Stimulated activated CD4-positive, alpha-beta T cell treated with anti-CD3 and anti-CD28 coated beads, Interleukin-2, amount 100 ng/mL, for 4 hours (primary cell): ENCODE data around the gene MYL4.
"Not testable (repeated sequence)": the region's sequence is repeated elsewhere in the genome, so short reads cannot be mapped to it uniquely, and the experiment has no call there.

Experiments used
- DNase-seq: peaks from one replicate; pipeline ENCODE4 v3.0.0-alpha.2; 2020; ENCODE audit warnings: low read depth

Gene MYL4

GRCh38 chr17:47208744-47209488, at the start of gene MYL4:
Gene MYL4 (plus strand): TSS chr17:47209348. CDS start chr17:47209423, 75 bp downstream.
- DNase-seq, result no peak

- no peak for DNase-seq
These were observed 47.0 kb upstream of the MYL4 start for GRCh38 chr17:47162013-47162622.

- DNase-seq, result no peak
These were observed 44.9 kb upstream of the MYL4 start for GRCh38 chr17:47164263-47164662.

DNA sequence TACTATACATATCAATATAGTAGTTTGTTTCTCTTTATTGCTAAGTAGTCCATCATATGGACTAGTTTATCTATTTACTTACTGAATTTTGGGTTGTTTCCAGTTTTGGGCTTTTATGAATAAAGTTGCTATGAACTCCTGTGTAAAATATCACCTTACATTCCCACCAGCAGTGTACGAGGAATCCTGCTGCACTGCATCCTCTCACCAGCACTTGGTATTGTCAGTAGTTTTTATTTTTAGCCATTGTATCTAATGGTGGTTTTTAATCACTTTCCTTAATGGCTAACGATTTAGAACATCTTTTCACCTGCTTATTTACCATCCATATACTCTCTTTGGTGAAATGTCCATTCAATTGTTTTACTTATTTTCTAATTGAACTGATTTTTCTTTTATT, 44.0 kb upstream of the MYL4 start:
- DNase-seq, result no peak

DNA sequence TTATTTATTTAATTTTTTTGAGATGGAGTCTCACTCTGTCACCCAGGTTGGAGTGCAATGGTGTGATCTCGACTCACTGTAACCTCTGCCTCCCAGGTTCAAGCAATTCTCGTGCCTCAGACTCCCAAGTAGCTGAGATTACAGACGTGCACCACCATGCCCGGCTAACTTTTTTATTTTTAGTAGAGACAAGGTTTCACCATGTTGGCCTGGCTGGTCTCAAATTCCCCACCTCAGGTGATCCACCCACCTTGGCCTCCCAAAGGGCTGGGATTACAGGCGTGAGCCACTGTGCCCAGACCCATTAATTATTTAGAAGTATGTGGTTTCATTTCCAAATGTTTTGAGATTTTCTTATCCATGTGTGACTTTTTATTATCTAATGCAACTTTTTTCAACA, 42.3 kb upstream of the MYL4 start:
- not testable (repeated sequence) for DNase-seq

DNA sequence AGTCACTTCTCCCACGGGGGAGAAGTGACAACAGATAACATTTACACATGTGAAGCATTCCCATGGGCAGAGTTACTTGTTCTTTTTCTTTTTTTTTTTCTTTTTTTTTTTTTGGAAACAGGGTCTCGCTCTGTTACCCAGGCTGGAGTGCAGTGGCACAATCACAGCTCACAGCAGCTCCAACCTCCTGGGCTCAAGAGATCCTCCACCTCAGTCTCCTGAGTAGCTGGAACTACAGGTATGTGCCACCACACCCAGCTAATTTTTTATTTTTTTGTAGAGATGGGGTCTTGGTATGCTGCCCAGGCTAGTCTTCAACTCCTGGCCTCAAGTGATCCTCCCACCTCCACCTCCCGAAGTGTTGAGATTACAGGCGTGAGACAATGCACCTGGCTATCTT, 40.3 kb upstream of the MYL4 start:
- DNase-seq, result not testable (repeated sequence)

GRCh38 chr17:47170710-47171109, 38.4 kb upstream of the MYL4 start:
- no peak for DNase-seq

- DNase-seq, result no peak
These were observed 36.2 kb upstream of the MYL4 start for GRCh38 chr17:47172696-47173565.

DNA sequence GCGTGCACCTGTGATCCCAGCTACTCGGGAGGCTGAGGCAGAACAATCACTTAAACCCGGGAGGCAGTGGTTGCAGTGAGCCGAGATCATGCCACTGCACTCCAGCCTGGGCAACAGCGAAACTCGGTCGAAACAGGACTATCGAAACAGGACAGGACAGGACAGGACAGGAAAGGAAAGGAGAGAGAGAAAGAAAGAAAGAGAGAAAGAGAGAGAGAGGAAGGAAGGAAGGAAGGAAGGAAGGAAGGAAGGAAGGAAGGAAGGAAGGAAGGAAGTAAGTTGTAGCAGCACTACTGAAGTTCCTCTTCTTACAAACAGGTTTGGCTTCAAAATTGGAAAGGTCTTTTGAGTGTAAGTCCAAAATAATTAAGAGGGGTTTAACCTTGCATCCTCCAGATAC, 34.3 kb upstream of the MYL4 start:
- not testable (repeated sequence) for DNase-seq

GRCh38 chr17:47176389-47176826, 32.7 kb upstream of the MYL4 start:
- no peak for DNase-seq

GRCh38 chr17:47177261-47177660, 31.9 kb upstream of the MYL4 start:
- no peak for DNase-seq

GRCh38 chr17:47179141-47179540, 30.0 kb upstream of the MYL4 start:
- DNase-seq, result no peak

DNA sequence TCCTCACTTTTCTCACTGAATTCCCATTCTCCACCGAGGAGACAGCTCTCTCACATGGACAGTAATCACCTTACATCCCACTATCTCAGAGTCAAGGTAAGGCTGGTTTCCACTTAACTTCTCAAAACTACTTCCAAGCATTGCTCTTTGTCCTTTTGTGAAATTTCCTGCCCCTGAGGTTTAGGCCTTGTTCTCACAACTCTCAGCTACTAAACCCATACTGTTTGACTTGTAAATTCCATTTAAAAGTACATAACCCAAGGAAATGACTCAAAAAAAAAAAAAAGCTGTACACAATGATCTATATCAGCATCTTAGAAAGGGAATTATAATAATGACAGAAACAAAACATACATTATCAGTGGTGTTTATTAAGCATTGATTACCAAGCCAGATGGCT, 28.8 kb upstream of the MYL4 start:
- DNase-seq, result no peak

DNA sequence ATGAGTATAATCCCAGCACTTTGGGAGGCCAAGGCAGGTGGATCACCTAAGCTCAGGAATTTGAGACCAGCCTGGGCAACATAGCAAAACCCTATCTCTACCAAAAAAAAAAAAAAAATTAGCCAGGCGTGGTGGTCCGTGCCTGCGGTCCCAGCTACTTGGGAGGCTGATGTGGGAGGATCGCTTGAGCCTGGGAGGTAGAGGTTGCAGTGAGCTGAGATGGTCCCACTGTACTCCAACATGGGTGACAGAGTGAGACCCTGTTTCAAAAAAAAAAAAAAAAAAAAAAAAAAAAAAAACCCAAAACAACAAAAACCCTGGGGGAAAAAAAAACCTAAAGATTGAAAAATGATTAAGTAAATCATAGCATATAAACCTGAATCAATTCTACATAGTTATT, 28.2 kb upstream of the MYL4 start:
- not testable (repeated sequence) for DNase-seq

DNA sequence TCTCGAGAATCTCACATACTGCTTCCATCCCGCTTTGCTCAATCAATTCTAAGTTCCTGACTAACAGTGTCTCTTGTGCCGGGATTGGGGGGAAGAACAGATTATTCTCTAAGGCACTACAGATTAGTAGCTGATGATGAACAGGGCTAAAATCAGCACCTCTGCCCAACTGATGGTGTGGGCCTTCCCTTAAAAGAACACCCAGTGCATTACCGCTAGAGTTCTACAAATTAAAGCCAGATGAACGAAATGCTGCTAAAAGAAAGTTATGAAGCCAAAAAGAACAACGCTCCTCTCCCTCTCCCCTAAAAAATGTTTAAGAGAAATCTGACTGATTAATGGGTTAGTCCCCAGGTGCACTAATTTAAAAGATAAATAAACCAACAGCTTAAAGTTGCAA, 24.5 kb upstream of the MYL4 start:
- no peak for DNase-seq

DNA sequence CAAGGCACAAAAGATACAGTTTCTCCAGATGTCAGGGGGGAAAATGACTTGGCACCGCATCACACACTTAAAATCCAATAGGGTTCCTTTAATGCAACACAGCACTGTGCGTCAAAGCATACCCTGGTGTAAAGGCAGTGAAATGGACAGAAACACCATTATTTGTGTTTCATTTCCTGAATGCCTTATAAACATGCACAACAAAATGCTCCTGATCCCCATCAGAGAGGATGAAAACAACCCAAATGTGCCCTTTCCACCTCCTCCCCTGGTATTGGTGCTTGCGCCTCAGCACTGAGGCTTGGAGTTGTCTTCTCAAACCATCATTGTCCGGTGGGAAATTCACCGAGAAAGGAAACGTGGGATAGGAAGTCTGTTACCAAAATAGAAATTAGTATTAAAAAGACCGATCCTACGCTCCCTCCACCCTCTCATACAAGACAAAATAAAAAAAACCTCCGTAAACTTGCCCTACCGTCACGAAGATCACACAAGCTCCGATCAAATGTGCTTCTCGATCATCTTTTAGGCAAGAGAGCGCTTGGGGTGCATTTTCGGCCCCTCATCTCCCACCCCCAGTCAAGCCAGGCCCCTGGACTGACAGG, 20.8 kb upstream of the MYL4 start:
- no peak for DNase-seq

GRCh38 chr17:47188876-47189731, 20.0 kb upstream of the MYL4 start, which contains the start of gene CDC27:
Gene CDC27 (minus strand): TSS chr17:47189295. CDS start chr17:47189172, 123 bp downstream.
- DNase-seq, result peak; percentile 99

DNA sequence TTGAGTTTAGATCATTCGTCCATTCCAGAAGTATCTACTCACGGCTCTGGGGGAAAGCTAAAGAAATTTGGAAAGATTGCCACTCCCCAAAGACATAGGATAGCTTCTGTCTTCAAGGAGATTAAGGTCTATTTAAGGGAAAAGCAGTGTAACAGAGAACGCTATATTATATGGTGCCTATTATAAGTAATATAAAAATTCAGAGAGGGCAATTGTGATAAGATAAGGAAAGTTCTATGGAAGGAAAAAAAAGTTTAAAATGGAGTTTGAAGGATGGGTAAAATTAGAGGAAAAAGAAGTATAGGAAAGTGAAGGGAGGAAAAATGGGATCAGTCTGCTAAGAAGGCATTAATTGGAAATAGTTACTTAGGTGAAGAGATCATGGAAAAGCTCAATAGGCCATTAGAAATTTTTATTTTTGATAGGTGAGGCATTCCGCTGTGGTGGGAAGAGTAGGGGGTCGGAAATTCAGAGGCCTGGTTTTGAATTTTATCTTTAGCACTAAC, 19.4 kb upstream of the MYL4 start:
- no peak for DNase-seq

GRCh38 chr17:47190243-47190642, 18.9 kb upstream of the MYL4 start:
- DNase-seq, result no peak

DNA sequence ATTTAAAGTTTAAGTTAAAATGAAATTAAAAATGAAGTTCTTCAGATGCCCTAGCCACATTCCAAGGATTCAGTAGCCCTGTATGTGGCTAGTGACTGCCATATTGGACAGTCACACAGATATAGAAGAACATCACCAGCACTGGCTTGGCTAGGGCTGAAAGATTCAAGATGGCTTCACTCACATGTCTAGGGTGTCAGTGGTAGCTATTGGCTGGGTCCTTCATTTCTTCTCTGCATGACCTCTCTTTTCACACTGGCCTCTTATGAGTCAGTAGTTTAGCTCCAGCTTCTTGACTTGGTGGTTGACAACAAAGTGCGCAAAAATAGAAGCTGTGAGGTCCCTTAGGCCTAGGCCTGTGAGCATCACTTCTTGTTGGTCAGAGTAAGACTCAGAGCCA, 18.4 kb upstream of the MYL4 start:
- DNase-seq, result no peak

GRCh38 chr17:47192554-47192953, 16.6 kb upstream of the MYL4 start:
- DNase-seq, result no peak
